MM.1S (cell line): ENCODE data around the gene SYTL2.

Experiments used
- DNase-seq: peaks from one replicate; pipeline ENCODE4 v3.0.0-alpha.2; 2015
- H2AFZ ChIP-seq: fragments of 300-600 bp; sonication (generic); 2 replicates; pipeline ENCODE4 v1.6.0; 2016; ENCODE audit warnings: antibody characterized with exemption, low read length
- H3F3A ChIP-seq: fragments of 300-600 bp; sonication (generic); 2 replicates; pipeline ENCODE4 v1.6.1; 2016; ENCODE audit warnings: mild to moderate bottlenecking, antibody characterized with exemption, low read length, moderate library complexity, mixed read lengths; ENCODE audit not compliant: insufficient read depth
- H3K27ac ChIP-seq: fragments of 300-600 bp; sonication (generic); 2 replicates; pipeline ENCODE4 v1.5.1; 2016; ENCODE audit warnings: mild to moderate bottlenecking, low read length
- H3K27me3 ChIP-seq: fragments of 300-600 bp; sonication (generic); replicated peaks from 2 replicates; pipeline ENCODE4 v1.6.0; 2016; ENCODE audit warnings: low read length; ENCODE audit not compliant: insufficient read depth
- H3K36me3 ChIP-seq: fragments of 300-600 bp; sonication (generic); replicated peaks from 2 replicates; pipeline ENCODE4 v1.6.1; 2016; ENCODE audit warnings: mild to moderate bottlenecking, low read length, mixed read lengths; ENCODE audit not compliant: insufficient read depth
- H3K4me1 ChIP-seq: fragments of 300-600 bp; sonication (generic); 2 replicates; pipeline ENCODE4 v1.6.1; 2016; ENCODE audit warnings: low read length, mixed read lengths
- H3K4me2 ChIP-seq: fragments of 300-600 bp; sonication (generic); 2 replicates; pipeline ENCODE4 v1.6.0; 2016; ENCODE audit warnings: low read depth, low read length
- H3K4me3 ChIP-seq: fragments of 300-600 bp; sonication (generic); 2 replicates; pipeline ENCODE4 v1.5.1; 2016; ENCODE audit warnings: low read length, mixed read lengths
- H3K79me2 ChIP-seq: fragments of 300-600 bp; sonication (generic); 2 replicates; pipeline ENCODE4 v1.6.1; 2016; ENCODE audit warnings: mixed run types, low read length, mixed read lengths
- H3K9ac ChIP-seq: fragments of 300-600 bp; sonication (generic); 2 replicates; pipeline ENCODE4 v1.6.1; 2016; ENCODE audit warnings: low read length, mixed read lengths
- H3K9me2 ChIP-seq: fragments of 300-600 bp; sonication (generic); replicated peaks from 2 replicates; pipeline ENCODE4 v1.6.1; 2016; ENCODE audit warnings: mild to moderate bottlenecking, low read length, mixed read lengths; ENCODE audit not compliant: insufficient read depth
- H3K9me3 ChIP-seq: fragments of 300-600 bp; sonication (generic); replicated peaks from 2 replicates; pipeline ENCODE4 v1.6.1; 2016; ENCODE audit warnings: mild to moderate bottlenecking, low read length, mixed read lengths; ENCODE audit not compliant: insufficient read depth
- H4K20me1 ChIP-seq: fragments of 300-600 bp; sonication (generic); 2 replicates; pipeline ENCODE4 v1.6.1; 2016; ENCODE audit warnings: mild to moderate bottlenecking, low read length, moderate library complexity, mixed read lengths; ENCODE audit not compliant: insufficient read depth
- EZH2 ChIP-seq: fragments of 300-600 bp; sonication (generic); optimal IDR thresholded peaks from 2 replicates; pipeline ENCODE3; 2017; ENCODE audit warnings: low read depth, mild to moderate bottlenecking, antibody characterized with exemption, low read length, mixed read lengths
- EZH2phosphoT487 ChIP-seq: fragments of 300-600 bp; sonication (generic); IDR thresholded peaks from 2 replicates; pipeline ENCODE4 v1.6.1; 2018; ENCODE audit warnings: antibody characterized with exemption, low read length
- TF ChIP-seq, protein P1 (sequence below): fragments of 300-600 bp; sonication (generic); IDR thresholded peaks from 2 replicates; pipeline ENCODE4 v1.5.1; 2016; ENCODE audit warnings: antibody characterized with exemption, low read length, mixed read lengths

SYTL2 gene

GRCh38 chr11:85750646-85751045 lies 60.3 kb downstream of the SYTL2 start:
- H3K27ac ChIP-seq, result no peak overlapping the region
- no peak overlapping the region for H3K4me2 ChIP-seq
- no peaks in the 10 kb centered on the region for H3K4me1 ChIP-seq
- no peaks in the 10 kb centered on the region for H4K20me1 ChIP-seq
- no peak overlapping the region for H3K9ac ChIP-seq
- no peak overlapping the region for H3K4me3 ChIP-seq
- no peaks in the 10 kb centered on the region for H3F3A ChIP-seq
- no peaks in the 10 kb centered on the region for H3K9me2 ChIP-seq
- no peaks in the 10 kb centered on the region for H3K36me3 ChIP-seq
- H3K27me3 ChIP-seq, result no peaks in the 10 kb centered on the region
- TF ChIP-seq EZH2 (no peak), EZH2phosphoT487 (no peak)
- TF ChIP-seq, protein P1, sequence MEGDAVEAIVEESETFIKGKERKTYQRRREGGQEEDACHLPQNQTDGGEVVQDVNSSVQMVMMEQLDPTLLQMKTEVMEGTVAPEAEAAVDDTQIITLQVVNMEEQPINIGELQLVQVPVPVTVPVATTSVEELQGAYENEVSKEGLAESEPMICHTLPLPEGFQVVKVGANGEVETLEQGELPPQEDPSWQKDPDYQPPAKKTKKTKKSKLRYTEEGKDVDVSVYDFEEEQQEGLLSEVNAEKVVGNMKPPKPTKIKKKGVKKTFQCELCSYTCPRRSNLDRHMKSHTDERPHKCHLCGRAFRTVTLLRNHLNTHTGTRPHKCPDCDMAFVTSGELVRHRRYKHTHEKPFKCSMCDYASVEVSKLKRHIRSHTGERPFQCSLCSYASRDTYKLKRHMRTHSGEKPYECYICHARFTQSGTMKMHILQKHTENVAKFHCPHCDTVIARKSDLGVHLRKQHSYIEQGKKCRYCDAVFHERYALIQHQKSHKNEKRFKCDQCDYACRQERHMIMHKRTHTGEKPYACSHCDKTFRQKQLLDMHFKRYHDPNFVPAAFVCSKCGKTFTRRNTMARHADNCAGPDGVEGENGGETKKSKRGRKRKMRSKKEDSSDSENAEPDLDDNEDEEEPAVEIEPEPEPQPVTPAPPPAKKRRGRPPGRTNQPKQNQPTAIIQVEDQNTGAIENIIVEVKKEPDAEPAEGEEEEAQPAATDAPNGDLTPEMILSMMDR, result no peak
- H3K79me2 ChIP-seq, result no peaks in the 10 kb centered on the region
- H2AFZ ChIP-seq, result no peak overlapping the region
- no peaks in the 10 kb centered on the region for H3K9me3 ChIP-seq
- DNase-seq, result no peak

GRCh38 chr11:85749884-85750283 lies 61.1 kb downstream of the SYTL2 start:
- no peaks in the 10 kb centered on the region for H3K4me1 ChIP-seq
- no peak overlapping the region for H3K4me2 ChIP-seq

GRCh38 chr11:85749287-85749834 lies 61.6 kb downstream of the SYTL2 start:
- Histone ChIP-seq H3K36me3 (no peaks in the 10 kb centered on the region), H3K27me3 (no peaks in the 10 kb centered on the region), H3K9me2 (no peaks in the 10 kb centered on the region), H4K20me1 (no peaks in the 10 kb centered on the region), H3F3A (no peaks in the 10 kb centered on the region), H3K9ac (no peak overlapping the region), H3K4me2 (no peak overlapping the region), H2AFZ (no peak overlapping the region), H3K9me3 (no peaks in the 10 kb centered on the region), H3K27ac (no peak overlapping the region), H3K79me2 (no peaks in the 10 kb centered on the region), H3K4me3 (no peak overlapping the region), H3K4me1 (no peaks in the 10 kb centered on the region)
- DNase-seq, result no peak
- TF ChIP-seq EZH2phosphoT487 (no peak), EZH2 (no peak)
- TF ChIP-seq, protein P1, result no peak

More at GRCh38 chr11:85749884-85750283, 61.1 kb downstream of the SYTL2 start:
- Histone ChIP-seq H3K4me3 (no peak overlapping the region), H4K20me1 (no peaks in the 10 kb centered on the region), H3K9ac (no peak overlapping the region), H3F3A (no peaks in the 10 kb centered on the region), H3K79me2 (no peaks in the 10 kb centered on the region), H3K9me3 (no peaks in the 10 kb centered on the region), H3K27me3 (no peaks in the 10 kb centered on the region), H2AFZ (no peak overlapping the region), H3K27ac (no peak overlapping the region), H3K9me2 (no peaks in the 10 kb centered on the region), H3K36me3 (no peaks in the 10 kb centered on the region)
- no peak for DNase-seq
- TF ChIP-seq EZH2 (no peak), EZH2phosphoT487 (no peak)
- TF ChIP-seq, protein P1, result no peak
